Epidermal melanocyte (primary cell): Measurements from ENCODE around the gene LDHAL6B.

Experiments used
- DNase-seq: peaks from one replicate; pipeline ENCODE4 v3.0.0; 2011; ENCODE audit warnings: low spot score; ENCODE audit not compliant: insufficient read length

Gene LDHAL6B

GRCh38 chr15:59177317-59177660 is 29.4 kb upstream of the LDHAL6B start:
- no peak for DNase-seq

GRCh38 chr15:59178151-59178695 is 28.4 kb upstream of the LDHAL6B start:
- no peak for DNase-seq

GRCh38 chr15:59179717-59180116 is 26.9 kb upstream of the LDHAL6B start:
- DNase-seq = no peak

GRCh38 chr15:59180945-59181600 is 25.6 kb upstream of the LDHAL6B start:
- no peak for DNase-seq

GRCh38 chr15:59185725-59186124 is 20.9 kb upstream of the LDHAL6B start:
- DNase-seq = no peak

- no peak for DNase-seq
Measured at GRCh38 chr15:59186501-59186900, 20.1 kb upstream of the LDHAL6B start.

GRCh38 chr15:59189241-59189640 is 17.4 kb upstream of the LDHAL6B start:
- no peak for DNase-seq

- DNase-seq = no peak
Measured at GRCh38 chr15:59190291-59190690, 16.4 kb upstream of the LDHAL6B start.

- DNase-seq = no peak
Measured at GRCh38 chr15:59191855-59192237, 14.8 kb upstream of the LDHAL6B start.

GRCh38 chr15:59194639-59195325 is 11.9 kb upstream of the LDHAL6B start:
- DNase-seq = no peak

- no peak for DNase-seq
Measured at GRCh38 chr15:59196416-59196815, 10.2 kb upstream of the LDHAL6B start.

GRCh38 chr15:59197454-59197853 is 9.2 kb upstream of the LDHAL6B start:
- DNase-seq = no peak

- DNase-seq = no peak
Measured at GRCh38 chr15:59199626-59200465, 6.8 kb upstream of the LDHAL6B start.

- no peak for DNase-seq
Measured at GRCh38 chr15:59200560-59200959, 6.1 kb upstream of the LDHAL6B start.

GRCh38 chr15:59203008-59203407 is 3.6 kb upstream of the LDHAL6B start:
- DNase-seq = no peak

- DNase-seq = no peak
Measured at GRCh38 chr15:59203657-59204056, 3.0 kb upstream of the LDHAL6B start.

- no peak for DNase-seq
Measured at GRCh38 chr15:59205839-59206622, 612 bp upstream of the LDHAL6B start.

GRCh38 chr15:59208613-59209249 is 2.1 kb downstream of the LDHAL6B start:
- no peak for DNase-seq

GRCh38 chr15:59210186-59210585 is 3.5 kb downstream of the LDHAL6B start:
- DNase-seq = no peak

GRCh38 chr15:59216911-59217310 is 10.3 kb downstream of the LDHAL6B start:
- DNase-seq = no peak
